Fibroblast of skin of scalp (primary cell): ENCODE results near the gene EXOC4.

ENCODE experiments used
- DNase-seq: peaks from one replicate; pipeline ENCODE4 v3.0.0-alpha.2; 2013

EXOC4 gene

DNA sequence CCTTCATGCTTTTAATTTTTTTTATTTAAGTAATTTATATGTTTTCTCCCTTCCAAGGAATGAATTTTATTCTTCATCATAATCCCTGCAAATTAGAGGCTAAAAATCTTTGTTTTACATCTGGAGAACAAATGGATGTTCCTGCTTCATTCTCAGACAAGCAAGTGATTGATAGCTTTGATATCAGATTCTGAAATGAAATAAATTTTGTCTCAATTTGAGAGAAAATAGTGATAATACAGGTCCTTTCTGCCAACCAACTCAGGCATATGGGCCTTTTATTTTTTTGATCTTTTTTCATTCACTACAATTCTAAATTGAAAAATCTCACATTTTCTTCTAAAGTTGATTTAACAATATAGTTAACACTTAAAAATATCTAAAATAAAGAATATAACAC lies 427.1 kb downstream of the EXOC4 start:
- no peak for DNase-seq

DNA sequence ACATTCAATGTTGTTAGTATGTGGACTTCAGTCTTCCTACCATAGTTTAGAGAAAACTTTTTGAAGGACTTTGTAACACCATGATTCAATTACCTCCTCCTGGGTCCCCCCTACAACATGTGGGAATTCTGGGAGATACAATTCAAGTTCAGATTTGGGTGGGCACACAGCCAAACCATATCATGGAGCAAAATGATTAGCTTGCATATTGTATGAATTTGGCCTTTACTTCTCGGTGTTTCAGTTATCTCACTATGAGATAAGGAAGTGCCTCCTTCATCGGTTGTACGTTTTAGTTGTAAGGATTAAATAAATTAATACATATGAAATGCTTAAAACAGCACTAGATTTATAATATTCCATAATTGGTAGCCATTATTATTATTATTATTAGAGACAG lies 428.7 kb downstream of the EXOC4 start:
- DNase-seq = no peak

DNA sequence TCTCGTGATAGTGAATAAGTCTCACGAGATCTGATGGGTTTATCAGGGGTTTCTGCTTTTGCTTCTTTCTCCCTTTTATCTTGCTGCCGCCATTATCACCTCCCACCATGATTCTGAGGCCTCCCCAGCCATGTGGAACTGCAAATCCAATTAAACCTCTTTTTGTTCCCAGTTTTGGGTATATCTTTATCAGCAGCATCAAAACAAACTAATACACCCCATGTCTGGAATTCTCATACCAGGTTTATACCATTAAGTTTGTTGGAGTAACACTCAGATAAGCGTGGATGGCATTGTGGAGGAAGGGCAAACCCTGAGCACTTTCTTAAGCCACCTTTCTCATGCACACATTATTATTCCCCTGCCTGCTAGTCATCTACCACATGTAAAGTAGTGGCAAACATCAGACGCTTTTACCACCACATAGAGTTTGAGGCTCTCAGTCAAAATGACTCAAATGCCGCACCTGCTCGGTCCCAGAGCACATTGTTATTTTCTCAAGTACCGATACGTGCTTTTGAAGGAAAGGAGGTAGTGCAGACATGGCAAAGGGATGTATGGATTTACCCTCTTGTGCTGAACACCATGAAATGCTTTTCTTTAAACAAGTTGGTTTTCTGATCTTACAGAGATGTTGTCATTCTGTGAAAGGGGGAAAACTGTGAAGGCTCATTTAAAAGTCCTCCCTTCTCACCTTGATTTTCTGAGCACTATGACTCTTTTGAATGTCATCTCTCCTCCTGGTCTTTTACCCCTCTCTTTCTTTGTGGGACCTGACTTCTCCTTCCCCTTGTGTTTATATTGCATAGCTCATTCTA lies 429.7 kb downstream of the EXOC4 start:
- DNase-seq = no peak

DNA sequence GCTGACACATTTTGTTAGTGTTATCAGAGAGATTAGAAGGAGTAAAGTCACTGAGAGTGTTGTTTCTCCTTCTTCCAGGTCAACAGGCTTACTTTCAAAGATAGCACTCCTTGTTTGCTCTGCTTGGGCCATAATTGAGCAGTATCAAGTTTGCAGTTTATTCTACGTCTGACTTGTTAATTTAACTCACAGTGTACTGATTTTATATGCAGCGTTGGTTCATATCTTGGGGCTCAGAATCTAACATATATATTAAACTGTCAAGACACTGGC lies 430.2 kb downstream of the EXOC4 start:
- DNase-seq = no peak

DNA sequence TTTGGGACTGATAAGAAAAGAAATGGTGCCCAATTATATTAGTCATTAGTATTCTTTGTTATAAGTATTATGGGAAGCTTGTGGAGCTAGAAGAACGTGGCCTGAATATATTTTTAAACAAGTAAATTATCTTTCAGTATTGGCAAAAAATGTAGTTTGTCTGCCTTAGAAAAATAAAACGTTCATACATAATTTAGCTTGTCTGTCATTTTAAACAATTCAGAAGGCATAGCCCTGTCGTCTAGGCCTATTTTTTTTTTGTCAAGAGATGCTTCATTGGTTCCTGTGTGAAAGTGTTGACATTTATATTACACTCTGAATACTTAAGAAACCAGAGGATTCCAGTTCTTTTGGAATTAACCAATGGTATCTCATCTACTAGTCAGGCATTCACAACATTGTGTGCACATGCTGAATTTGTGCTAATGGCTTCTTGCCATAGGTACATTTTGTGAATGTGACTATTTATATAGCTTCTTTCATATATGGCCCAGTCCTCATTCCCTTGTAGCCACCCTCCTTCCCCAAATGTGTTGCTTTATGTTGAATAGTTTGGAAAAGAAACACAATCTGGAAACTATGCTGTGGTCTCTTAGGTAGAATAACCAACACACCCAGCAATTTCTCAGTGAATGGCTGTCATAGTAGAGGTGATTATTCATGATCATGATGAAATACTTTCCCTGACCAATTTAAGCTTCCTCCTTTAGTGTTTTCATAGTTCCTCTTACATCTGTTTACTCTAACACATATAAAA lies 435.8 kb downstream of the EXOC4 start:
- DNase-seq = peak; percentile 83

DNA sequence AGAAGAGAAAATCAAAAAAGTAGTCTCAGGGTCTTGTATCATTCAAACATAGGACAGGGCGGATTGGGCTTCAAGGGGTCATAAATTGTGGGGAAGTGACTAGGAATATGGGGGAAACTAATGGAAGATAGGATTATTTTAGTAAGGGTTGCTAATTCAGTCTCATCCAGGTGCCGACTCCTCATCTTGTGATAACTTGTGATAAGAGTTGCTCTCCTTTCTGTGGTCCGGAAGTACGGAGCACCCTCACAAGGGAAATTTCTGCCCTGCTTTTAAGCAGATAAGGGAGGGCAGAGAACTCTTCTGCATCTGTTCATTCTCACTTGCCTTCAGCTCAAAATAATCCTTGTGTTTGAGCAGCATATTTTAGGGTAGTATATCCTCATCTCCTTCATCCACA lies 437.9 kb downstream of the EXOC4 start:
- DNase-seq = no peak

DNA sequence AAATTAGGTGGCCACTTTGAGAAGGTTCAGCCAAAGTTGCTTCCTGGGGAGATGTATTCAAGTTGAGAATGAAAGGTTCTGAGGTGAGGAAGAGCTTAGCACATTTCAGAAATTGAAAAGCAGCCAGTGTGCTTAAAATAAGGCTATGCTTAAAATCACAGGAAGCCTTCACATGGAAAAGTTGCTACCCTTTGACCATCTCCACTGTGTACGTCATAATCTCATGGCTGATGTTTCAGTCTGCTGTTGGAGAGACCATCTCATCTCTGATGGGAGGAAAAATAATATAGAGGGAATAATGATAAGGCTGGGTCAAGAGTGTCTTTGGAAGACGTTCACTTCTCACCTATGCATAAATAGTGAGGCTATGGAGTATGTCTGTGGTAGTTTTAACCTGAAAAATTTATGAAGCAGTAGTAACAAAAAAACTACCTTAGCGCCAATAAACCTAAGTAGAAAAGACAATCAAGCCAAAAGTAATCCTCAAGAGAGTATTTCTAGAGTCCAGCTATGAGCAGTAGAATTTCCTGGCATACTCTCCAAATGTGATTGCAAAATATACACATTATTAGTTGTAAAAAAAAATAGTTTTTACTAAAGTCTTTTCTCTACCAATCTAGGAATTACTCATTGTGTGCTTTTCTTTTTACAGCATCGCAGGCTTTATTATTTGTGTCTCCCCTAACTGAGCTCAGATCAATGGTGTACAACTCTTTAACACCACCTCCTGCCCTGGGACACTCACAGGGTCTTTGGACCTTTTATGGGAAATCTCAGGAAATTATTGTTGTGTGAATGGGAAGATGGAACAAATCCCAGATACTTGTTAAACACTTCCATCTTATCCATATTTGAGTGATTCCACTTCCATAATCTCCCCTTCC lies 439.1 kb downstream of the EXOC4 start:
- DNase-seq = peak; percentile 42

DNA sequence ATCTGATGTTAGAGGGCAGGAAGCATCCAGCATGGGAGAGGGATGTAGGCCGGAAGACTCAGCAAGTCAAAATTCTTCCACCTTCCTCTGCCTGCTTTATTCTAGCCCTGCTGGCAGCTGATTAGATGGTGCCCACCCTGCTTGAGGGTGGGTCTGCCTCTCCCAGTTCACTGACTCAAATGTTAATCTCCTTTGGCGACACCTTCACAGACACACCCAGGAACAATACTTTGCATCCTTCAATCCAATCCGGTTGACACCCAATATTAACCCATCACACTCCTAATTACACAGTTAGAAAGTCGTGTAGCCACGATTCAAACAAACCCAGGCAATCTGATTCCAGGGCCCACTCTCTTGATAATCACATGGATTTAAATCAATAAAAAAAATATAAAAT lies 440.4 kb downstream of the EXOC4 start:
- no peak for DNase-seq

DNA sequence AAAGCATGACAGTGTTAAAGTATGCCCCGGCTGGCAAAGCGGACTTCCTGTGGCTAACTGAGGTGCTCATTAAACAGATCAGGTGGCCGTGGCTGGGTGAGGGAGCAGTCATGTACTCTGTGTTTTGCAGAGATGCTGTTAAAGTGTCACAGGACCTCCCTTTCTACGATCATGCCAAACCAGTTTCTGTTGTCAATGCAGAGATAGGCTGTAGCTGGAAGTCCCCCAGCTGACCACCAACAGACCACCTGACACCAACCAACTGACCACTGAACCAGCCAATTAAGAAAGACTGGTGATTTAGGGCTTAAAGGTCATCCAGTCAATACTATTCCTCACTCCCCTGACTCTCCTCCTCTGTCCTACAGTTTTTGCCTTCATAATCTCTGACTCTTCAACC lies 443.2 kb downstream of the EXOC4 start:
- DNase-seq = no peak

DNA sequence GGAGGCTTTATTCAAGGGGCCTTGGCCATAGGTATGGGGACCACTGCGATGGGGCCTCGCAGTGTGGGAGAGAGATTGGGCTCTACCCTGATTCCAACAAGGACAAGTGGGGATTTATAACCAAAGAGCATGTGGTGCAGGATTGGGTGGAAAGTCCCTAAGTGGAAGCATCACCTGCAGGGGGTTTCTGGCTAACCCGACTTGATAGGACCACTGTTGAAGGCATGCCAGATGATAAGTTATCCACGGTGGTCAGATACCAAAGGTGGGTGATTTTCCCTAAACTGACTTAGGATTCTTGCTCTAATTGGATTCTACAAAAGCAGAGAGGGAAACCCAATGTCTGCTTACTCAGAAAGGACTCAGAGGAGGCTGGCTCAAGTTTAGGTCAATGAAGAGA lies 444.7 kb downstream of the EXOC4 start:
- no peak for DNase-seq

DNA sequence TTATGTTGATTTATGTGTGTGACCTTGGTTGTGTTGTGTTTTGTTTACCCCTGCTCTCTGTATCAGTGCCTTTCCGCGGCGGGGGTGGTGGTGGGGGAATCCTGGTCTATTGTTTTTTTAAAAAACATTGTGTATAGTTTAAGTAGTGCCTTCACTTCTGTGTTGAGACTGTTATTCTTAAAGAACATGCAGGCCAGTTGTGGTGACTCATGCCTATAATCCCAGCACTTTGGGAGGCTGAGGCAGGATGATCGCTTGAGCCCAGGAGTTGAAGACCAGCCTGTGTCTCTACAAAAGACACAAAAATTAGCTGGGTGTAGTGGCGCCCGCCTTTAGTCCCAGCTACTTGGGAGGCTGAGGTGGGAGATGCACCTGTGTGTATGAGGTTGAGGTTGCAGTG lies 445.2 kb downstream of the EXOC4 start:
- peak; percentile 51 for DNase-seq

DNA sequence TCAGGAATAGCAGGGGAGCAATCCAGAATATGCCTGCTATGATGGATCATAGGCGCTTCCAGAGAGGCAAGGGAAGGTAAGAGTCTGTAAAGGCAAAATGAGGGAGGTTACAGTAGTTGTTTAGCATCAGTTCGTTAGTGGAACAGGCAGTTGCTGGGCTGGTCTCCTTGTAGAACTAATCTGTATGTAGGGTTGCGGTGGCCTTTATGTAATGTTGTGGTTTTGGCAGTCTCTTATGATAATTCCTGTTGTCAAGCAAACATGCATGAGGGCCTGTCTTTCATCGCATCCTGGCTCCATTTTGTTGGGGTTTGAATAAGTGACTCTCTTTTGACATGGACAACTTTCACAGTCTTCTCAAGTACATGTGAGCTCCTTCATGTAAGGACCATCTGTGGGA lies 446.5 kb downstream of the EXOC4 start:
- DNase-seq = peak; percentile 22

DNA sequence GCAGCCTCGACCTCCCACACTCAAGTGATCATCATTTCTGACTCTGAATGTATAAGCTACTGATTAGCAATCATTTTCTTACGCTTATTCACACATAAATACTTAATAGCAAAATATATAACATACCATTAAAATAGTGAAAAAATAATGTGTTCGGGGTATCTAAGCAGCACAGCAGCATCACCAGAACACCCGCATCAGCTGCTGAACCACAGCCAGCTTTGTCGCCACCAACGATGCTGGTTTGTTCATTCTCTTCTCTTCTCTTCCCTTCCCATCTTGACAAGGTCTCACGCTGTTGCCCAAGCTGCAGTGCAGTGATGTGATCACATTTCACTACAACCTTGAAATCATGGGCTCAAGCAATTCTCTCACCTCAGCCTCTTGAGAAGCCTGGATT lies 449.2 kb downstream of the EXOC4 start:
- no peak for DNase-seq

DNA sequence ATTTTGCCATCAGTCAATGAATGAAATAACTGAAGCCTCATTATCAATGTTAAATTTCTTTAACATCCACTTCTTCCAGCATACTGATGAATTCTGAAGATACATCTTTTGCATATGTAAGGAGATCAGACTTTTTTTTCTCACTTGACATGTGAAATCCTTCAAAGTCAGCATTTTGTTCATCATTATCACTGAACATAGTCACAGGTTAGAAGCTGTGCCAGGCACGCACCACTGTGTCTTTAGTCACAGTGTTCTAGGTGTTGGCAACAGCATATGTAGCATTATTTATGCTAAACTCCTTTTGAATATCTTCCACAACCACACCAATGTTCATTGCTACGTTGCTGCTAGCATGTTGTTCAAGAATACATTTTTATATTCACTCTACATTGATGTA lies 450.1 kb downstream of the EXOC4 start:
- DNase-seq = no peak

DNA sequence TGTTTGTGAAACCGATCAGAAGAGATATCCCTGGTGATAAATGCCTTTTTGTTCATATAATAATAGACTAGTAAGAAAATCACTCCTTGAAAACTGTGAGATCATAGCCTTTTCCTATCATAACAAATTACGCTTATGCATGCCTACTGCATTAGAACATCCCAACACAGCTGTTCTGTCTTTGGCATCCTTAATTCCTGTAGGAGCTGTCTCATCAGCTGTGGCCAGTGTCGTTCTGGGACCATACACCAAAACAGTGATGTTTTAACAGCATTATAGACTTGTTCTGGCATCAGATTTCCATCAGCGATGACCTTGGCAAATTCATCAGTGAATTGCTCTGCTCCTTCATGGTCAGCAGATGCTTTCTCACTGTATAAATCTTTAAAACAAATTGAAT lies 450.7 kb downstream of the EXOC4 start:
- peak; percentile 93 for DNase-seq

DNA sequence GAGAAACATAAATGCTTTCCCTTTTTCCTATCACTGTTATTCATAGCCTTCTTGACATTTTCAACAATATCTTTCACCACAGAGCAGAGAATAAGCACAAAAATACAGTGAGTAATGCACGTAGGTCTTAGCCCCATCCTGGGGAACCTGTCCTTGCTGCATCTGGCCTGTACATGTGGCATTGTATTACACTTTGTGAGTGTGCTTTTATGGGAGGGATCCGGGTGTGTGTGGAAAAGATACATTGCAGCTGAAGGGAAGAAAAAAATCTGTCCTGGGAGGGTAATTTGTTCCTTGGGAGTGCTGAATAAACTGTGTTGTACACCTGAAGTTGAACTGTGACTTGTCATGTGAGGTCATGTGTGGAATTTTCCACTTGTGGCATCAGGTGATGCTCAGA lies 451.6 kb downstream of the EXOC4 start:
- DNase-seq = no peak

DNA sequence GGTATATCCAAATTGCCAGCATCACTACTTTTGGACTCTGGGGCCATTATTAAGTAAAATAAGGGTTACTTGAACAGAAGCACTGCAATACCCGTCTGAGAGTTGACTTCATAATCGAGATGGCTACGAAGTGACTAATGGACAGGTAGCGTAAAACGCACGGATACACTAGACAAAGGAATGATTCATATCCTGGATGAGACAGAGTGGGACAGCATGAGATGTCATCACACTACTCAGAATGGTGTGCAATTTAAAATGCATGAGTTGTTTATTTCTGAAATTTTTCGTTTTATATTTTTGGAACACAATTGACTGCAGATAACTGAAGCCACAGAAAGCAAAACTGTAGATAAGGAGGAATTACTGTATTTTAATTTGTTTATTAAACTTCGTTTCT lies 452.7 kb downstream of the EXOC4 start:
- DNase-seq = peak; percentile 66

DNA sequence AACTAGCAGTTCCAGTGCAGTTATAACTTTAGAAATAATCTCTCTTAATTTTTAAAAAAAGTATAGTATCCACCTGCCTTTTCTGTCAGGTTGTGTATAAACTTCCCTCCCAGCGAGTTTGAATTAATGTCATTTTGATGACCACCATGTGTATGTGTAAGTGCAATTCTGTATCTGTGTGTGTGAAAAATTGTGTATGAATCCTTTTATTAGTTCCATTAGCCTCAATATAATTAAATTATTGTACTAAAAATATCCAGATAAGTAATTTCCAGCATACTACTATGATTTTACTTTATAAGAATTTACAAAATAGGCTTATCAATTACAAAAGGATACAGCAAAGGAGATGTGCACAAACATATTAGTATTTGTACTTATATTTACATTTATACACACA lies 453.1 kb downstream of the EXOC4 start:
- no peak for DNase-seq

DNA sequence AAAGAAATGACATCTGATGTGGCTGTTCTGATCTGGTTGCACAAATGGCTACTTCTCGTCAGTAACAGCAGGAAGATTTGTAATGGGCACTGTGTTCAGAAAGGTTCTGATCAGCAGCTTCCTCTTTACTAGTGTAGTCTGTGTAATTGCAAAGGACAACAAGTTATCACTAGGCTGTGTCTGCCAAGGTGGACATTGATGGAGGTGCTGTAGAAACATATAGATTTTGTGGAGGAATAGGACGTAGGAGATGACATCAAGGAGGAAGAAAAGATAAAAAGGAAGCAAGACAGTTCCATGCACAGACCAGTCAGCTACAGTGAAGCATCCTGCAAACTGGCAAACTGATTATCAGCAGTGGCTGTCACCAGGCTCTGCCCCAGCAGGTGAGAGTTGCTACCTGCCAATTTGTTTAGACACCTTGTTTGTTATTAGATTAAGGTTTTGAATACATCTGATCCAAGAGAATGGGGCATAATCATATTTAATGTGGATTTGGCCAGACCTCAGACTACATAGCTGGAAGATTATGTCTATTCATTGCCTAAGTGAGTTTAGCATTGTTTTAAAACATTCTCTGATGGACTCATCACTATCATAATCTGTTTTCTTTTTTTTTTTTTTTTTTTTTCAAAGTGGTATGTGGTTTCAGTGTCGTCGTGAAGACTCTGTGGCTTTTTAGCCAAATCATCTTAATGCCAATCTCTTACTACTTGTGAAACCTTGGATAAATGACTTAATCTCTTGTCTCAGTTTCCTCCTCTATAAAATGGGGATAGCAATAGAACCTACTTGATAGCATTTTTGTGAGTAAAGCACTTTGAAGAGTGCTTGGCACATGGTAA lies 456.4 kb downstream of the EXOC4 start:
- DNase-seq = peak; percentile 75

DNA sequence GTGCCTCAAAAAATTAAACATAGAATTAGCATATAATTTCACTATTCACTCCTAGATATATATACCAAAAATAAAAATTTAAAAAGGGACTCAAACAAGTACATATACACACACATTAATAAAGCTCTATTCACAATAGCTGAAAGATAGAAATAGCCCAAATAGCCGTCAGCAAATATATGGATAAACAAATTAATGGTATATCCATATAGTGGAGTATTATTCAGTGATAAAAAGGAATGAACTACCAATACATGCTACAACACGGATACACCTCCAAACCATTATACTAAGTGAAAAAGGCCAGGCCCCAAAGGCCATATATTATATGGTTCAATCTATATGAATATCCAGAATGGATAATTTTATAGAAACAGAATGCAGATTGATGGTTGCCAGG lies 459.7 kb downstream of the EXOC4 start:
- no peak for DNase-seq

DNA sequence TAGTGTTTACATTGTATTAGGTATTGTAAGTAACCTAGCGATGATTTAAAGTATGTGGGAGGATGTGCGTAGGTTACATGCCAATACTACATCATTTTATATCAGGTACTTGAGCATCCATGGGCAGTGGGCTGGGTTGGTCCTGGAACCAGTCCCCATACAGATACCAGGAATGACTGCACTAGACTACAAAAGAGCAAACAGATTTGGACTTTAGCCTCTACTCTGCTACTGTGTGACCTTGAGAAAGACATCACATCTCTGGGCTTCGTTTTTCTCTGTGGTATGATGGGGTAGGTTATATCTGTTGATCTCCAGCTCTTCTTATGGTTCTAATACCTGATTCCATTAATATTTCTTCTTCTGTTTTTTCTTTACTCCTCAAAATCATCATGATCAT lies 461.8 kb downstream of the EXOC4 start:
- DNase-seq = no peak

DNA sequence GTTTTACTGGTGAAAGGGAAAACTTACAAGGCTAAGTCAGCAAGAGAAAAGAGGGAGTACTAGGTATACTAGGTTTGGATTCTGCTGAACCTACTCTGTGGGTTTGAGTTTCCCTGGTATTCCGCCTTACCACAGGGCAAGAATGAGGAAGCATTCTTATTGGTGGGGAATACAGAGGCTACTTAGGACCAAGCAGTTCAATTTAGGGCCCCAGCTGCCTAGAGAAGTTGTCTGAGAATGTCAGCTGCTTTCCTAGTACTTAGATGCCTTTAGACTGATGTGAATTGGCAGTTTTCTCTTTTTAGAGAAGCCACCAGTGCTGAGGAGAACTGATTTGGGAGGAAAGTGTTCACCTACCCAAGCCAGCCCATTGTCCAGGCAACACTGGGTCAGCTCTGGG lies 465.3 kb downstream of the EXOC4 start:
- DNase-seq = no peak

DNA sequence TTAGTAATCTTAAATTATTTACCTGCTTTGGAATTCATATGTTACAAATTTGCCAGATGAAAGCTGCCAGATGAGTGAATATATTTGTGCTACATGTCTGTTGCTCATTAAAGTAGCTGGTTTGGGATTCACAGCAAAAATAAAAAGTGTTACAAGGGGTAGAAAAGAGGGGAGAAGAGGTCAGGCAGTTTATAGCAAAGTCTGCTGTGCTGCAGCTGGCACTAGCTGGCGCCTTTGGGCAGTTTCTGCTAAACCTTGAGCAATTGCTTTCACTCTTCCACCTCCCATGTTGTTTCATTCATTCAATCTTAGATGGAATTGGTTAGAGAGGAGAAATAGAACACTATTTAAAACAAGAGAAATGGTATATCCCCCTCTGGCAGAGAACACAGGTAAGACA lies 470.2 kb downstream of the EXOC4 start:
- no peak for DNase-seq
